ENCODE results near the gene HBP1.
"Not testable (repeated sequence)": the region's sequence is repeated elsewhere in the genome, so short reads cannot be mapped to it uniquely, and the experiment has no call there.

Gene HBP1

GRCh38 chr7:107224374-107225223 is 55.8 kb downstream of the HBP1 start:
- DNase-seq (ENCODE audit: low read depth in 2 of 2), result no peak

DNA sequence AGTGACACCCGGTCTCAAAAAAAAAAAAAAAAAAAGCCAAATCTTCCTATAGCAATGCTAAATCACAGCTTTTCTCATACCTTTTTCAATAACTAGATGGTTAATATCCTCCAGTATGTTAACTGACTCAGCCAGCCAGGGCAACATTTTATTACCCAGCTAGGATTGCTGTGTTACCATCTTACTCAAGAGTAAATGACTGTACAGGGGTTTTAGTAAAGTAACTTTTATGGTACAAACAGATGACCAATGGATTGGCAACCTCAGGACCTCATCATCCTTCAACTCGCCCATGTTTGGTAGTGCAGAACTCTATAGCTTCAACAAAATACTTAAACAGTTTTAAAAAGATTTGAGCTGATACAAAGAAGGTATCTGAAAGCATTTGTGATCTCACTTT is 59.5 kb downstream of the HBP1 start:
- DNase-seq (ENCODE audit: low read depth in 2 of 2), result no peak

DNA sequence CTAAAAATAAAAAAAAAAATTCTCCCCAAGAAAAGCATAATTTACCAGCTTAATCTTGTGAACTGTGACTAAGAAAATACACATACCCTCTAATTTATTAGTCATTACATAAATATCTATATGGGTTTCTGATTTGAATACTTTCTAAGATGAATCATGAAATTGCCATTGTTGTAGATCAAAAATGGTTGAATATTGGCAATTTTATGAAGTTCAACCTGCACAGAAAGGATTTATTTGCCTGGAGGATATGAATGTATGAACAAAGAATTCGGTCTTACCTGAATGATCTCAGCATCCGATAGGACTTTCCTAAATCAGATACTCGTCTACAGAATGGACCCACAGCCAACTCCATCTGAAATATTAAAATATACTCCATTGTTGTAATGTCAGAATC is 61.5 kb downstream of the HBP1 start:
- DNase-seq (ENCODE audit: low read depth in 2 of 2), result no peak

GRCh38 chr7:107232568-107233090 is 63.8 kb downstream of the HBP1 start:
- no peak for DNase-seq (ENCODE audit: low read depth in 2 of 2)

- no peak for DNase-seq (ENCODE audit: low read depth in 2 of 2)
Measured at GRCh38 chr7:107233174-107233573, 64.4 kb downstream of the HBP1 start.

GRCh38 chr7:107233981-107234380 is 65.2 kb downstream of the HBP1 start:
- DNase-seq (ENCODE audit: low read depth in 2 of 2), result no peak

GRCh38 chr7:107234436-107234835 is 65.6 kb downstream of the HBP1 start:
- no peak for DNase-seq (ENCODE audit: low read depth in 2 of 2)

DNA sequence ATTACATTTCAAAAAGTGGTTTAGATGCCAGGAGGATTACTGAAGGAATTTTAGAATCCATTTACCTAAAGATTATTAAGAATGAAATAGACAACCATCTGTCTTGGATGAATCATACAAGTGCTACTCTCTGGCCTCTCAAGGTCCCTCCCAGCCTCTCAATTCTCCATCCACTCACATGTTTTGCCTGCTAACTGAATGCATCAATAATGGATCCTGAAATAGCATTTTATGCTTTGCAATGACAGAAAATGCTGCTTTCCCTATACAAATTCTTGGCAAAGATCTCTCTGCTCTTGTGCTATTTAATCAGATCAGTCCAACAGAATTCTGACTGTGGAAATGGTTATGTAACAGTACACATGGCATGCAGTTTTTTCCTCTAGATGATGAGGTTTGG is 68.1 kb downstream of the HBP1 start:
- no peak for DNase-seq (ENCODE audit: low read depth in 2 of 2)

- no peak for DNase-seq (ENCODE audit: low read depth in 2 of 2)
Measured at GRCh38 chr7:107237451-107237850, 68.6 kb downstream of the HBP1 start.

- DNase-seq (ENCODE audit: low read depth in 2 of 2), result no peak
Measured at GRCh38 chr7:107242267-107242666, 73.5 kb downstream of the HBP1 start.

GRCh38 chr7:107244613-107245012 is 75.8 kb downstream of the HBP1 start:
- DNase-seq (ENCODE audit: low read depth in 2 of 2), result no peak

- DNase-seq (ENCODE audit: low read depth in 2 of 2), result not testable (repeated sequence)
Measured at GRCh38 chr7:107246836-107247235, 78.0 kb downstream of the HBP1 start.

GRCh38 chr7:107248551-107249316 is 79.9 kb downstream of the HBP1 start:
- DNase-seq (ENCODE audit: low read depth in 2 of 2), result no peak

DNA sequence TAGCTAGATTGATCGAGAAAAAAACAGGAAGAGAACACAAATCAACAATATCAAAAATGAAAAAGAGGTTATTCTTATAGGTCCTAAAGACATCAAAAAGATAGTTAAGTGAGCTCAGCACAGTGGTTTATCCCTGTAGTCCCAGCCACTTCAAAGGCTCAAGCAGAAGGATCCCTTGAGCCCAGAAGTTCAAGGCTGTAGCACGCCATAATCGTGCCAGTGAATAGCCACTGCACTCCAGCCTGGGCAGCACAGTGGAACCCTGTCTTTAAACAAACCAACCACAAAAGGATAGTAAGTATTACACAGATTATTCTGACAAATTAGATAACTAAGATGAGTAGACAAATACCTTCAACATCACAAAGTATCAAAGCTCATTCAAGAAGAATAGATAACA is 83.2 kb downstream of the HBP1 start:
- no peak for DNase-seq (ENCODE audit: low read depth in 2 of 2)
